Uterus (tissue), 2 donors: Measurements from ENCODE around the gene MIPEP.

Experiments used
- CTCF ChIP-seq, 4 experiments: fragments of 200-600 bp in 2 of 4; fragments of 450-650 bp in 2 of 4; sonication (generic) in 2 of 4; IDR thresholded peaks; one replicate each; pipeline ENCODE4 v1.5.1; 2016 to 2019; ENCODE audit warnings: antibody characterized with exemption in 4 of 4, mild to moderate bottlenecking in 2 of 4, moderate library complexity in 1 of 4
- POLR2A ChIP-seq, 2 donors: fragments of 450-650 bp; IDR thresholded peaks; one replicate each; pipeline ENCODE4 v1.6.1; 2016; ENCODE audit warnings: antibody characterized with exemption in 2 of 2, mild to moderate bottlenecking in 1 of 2, moderate library complexity in 1 of 2

GRCh38 chr13:23688336-23688735 lies 200.9 kb downstream of the MIPEP start:
- TF ChIP-seq POLR2A (IDR thresholded peaks at IDR 0.05) (no peak), CTCF (IDR thresholded peaks at IDR 0.05) (no peak)
